Stimulated activated CD8-positive, alpha-beta memory T cell treated with anti-CD3 and anti-CD28 coated beads, Interleukin-15, amount 100 ng/mL, for 24 hours (primary cell): ENCODE results near the gene ST3GAL5.
A peak's percentile ranks its signal among the peaks of the same experiment; 100 is the strongest.
"Not testable (repeated sequence)": the region's sequence is repeated elsewhere in the genome, so short reads cannot be mapped to it uniquely, and the experiment has no call there.

ENCODE experiments used
- DNase-seq: peaks from one replicate; pipeline ENCODE4 v3.0.0-alpha.2; 2020; ENCODE audit warnings: low read depth

The ST3GAL5 gene

GRCh38 chr2:85834466-85834865 lies 54.3 kb downstream of the ST3GAL5 start:
- DNase-seq: no peak

GRCh38 chr2:85831735-85832134 lies 57.1 kb downstream of the ST3GAL5 start:
- no peak for DNase-seq

- no peak for DNase-seq
These were observed 58.1 kb downstream of the ST3GAL5 start for GRCh38 chr2:85830645-85831044.

- DNase-seq: not testable (repeated sequence)
These were observed 59.4 kb downstream of the ST3GAL5 start for GRCh38 chr2:85829394-85829793.

GRCh38 chr2:85828725-85829124 lies 60.1 kb downstream of the ST3GAL5 start:
- no peak for DNase-seq

- DNase-seq: no peak
These were observed 60.8 kb downstream of the ST3GAL5 start for GRCh38 chr2:85827879-85828569.

GRCh38 chr2:85826990-85827878 lies 61.6 kb downstream of the ST3GAL5 start:
- peak; percentile 49 for DNase-seq

GRCh38 chr2:85823951-85824350 lies 64.8 kb downstream of the ST3GAL5 start:
- no peak for DNase-seq

GRCh38 chr2:85822766-85823165 lies 66.0 kb downstream of the ST3GAL5 start:
- DNase-seq: no peak

- no peak for DNase-seq
These were observed 68.8 kb downstream of the ST3GAL5 start for GRCh38 chr2:85819811-85820510.

GRCh38 chr2:85814802-85815550 lies 73.8 kb downstream of the ST3GAL5 start:
- no peak for DNase-seq

- DNase-seq: peak; percentile 69
These were observed 74.6 kb downstream of the ST3GAL5 start for GRCh38 chr2:85813982-85814801.

- DNase-seq: no peak
These were observed 75.4 kb downstream of the ST3GAL5 start for GRCh38 chr2:85813211-85813981.

- no peak for DNase-seq
These were observed 76.6 kb downstream of the ST3GAL5 start for GRCh38 chr2:85812094-85812735.

GRCh38 chr2:85811180-85812093 lies 77.4 kb downstream of the ST3GAL5 start:
- DNase-seq: no peak

- no peak for DNase-seq
These were observed 78.2 kb downstream of the ST3GAL5 start for GRCh38 chr2:85810371-85811179.

- no peak for DNase-seq
These were observed 81.0 kb downstream of the ST3GAL5 start for GRCh38 chr2:85807756-85808155.
